Measurements from ENCODE around the gene BRIP1.
"Not testable (repeated sequence)": the region's sequence is repeated elsewhere in the genome, so short reads cannot be mapped to it uniquely, and the experiment has no call there.

BRIP1 gene

GRCh38 chr17:61736438-61736837 lies 126.9 kb downstream of the BRIP1 start:
- no peaks in the 10 kb centered on the region for H3K4me1 ChIP-seq (ENCODE audit: control insufficient read depth, insufficient read depth, low read length)
- no peaks in the 10 kb centered on the region for H3K27me3 ChIP-seq (replicated peaks; ENCODE audit: control insufficient read depth, insufficient read depth, low read length)
- H3K9me3 ChIP-seq (ENCODE audit: control insufficient read depth, low read length), result peaks cover 7% of the 10 kb centered on the region
- H3K36me3 ChIP-seq (ENCODE audit: control insufficient read depth, insufficient read depth, low read length, severe bottlenecking), result no peaks in the 10 kb centered on the region
- no peak for DNase-seq (ENCODE audit: low read depth)
- no peak overlapping the region for H3K9ac ChIP-seq (ENCODE audit: low read length)
- H3K4me3 ChIP-seq (ENCODE audit: low read length), result no peak overlapping the region

DNA sequence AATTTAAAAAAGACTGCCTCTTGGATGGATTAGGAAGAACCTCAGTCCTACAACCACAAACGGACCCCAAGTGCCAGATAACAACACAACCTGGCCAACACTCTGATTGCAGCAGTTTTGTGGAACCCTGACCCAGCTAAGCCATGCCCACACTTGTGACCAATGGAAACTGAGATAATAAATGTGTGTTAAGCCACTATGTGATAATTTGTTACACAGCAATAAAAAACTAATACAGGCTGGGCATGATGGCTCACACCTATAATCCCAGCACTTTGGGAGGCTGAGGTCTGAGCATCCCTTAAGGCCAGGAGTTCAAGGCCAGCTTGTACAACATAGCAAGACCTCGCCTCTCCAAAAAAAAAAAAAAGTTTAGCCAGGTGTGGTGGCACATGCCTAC lies 127.5 kb downstream of the BRIP1 start:
- Histone ChIP-seq H3K36me3 (ENCODE audit: control insufficient read depth, insufficient read depth, low read length, severe bottlenecking) (no peaks in the 10 kb centered on the region), H3K9me3 (ENCODE audit: control insufficient read depth, low read length) (peaks cover 7% of the 10 kb centered on the region), H3K4me1 (ENCODE audit: control insufficient read depth, insufficient read depth, low read length) (no peaks in the 10 kb centered on the region), H3K27me3 (replicated peaks; ENCODE audit: control insufficient read depth, insufficient read depth, low read length) (no peaks in the 10 kb centered on the region), H3K9ac (ENCODE audit: low read length) (no peak overlapping the region), H3K4me3 (ENCODE audit: low read length) (no peak overlapping the region)
- no peak for DNase-seq (ENCODE audit: low read depth)

DNA sequence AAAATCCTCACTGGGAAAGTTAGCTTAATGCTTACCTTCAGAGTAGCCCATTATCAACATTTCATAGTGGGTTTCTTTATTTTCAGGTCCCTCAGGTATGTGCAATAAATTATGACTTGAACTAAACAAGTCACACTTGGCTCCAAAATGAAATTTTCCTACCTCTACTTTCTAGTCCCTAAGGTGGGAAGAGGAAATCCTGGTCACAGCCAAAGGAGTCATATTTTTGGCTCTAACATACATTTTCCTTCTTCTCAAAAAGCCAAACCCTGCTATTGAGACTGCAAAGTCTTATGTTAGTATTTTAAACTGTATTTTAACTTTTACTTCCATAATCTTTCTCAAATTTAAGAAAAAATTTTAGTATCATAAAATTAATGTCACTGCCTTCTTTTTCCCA lies 128.9 kb downstream of the BRIP1 start:
- no peak overlapping the region for H3K4me3 ChIP-seq (ENCODE audit: low read length)
- DNase-seq (ENCODE audit: low read depth), result no peak
- H3K9ac ChIP-seq (ENCODE audit: low read length), result no peak overlapping the region
- H3K9me3 ChIP-seq (ENCODE audit: control insufficient read depth, low read length), result peaks cover 7% of the 10 kb centered on the region
- H3K36me3 ChIP-seq (ENCODE audit: control insufficient read depth, insufficient read depth, low read length, severe bottlenecking), result no peaks in the 10 kb centered on the region
- no peaks in the 10 kb centered on the region for H3K27me3 ChIP-seq (replicated peaks; ENCODE audit: control insufficient read depth, insufficient read depth, low read length)
- H3K4me1 ChIP-seq (ENCODE audit: control insufficient read depth, insufficient read depth, low read length), result no peaks in the 10 kb centered on the region

GRCh38 chr17:61734012-61734411 lies 129.3 kb downstream of the BRIP1 start:
- Histone ChIP-seq H3K9me3 (ENCODE audit: control insufficient read depth, low read length) (peaks cover 7% of the 10 kb centered on the region), H3K36me3 (ENCODE audit: control insufficient read depth, insufficient read depth, low read length, severe bottlenecking) (no peaks in the 10 kb centered on the region), H3K27me3 (replicated peaks; ENCODE audit: control insufficient read depth, insufficient read depth, low read length) (no peaks in the 10 kb centered on the region), H3K4me1 (ENCODE audit: control insufficient read depth, insufficient read depth, low read length) (no peaks in the 10 kb centered on the region), H3K9ac (ENCODE audit: low read length) (no peak overlapping the region), H3K4me3 (ENCODE audit: low read length) (no peak overlapping the region)
- no peak for DNase-seq (ENCODE audit: low read depth)

DNA sequence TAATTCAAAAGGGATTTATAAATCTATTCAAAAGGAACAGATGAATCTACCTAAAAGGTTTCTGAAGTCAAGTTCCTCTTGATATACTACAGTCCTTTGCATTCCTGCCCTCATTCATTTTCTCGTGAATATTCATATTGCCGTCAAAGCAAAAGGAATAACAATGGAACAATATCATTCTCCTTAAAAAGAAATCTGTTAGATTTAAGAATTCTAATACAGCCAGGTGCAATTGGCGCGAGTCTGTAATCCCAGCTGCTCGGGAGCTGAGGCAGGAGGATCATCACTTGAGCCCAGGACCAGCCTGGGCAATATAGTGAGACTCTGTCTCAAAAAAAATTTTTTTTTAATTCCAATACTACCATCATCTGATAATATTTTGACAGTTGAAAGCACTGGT lies 130.3 kb downstream of the BRIP1 start:
- Histone ChIP-seq H3K4me1 (ENCODE audit: control insufficient read depth, insufficient read depth, low read length) (no peaks in the 10 kb centered on the region), H3K4me3 (ENCODE audit: low read length) (no peak overlapping the region), H3K36me3 (ENCODE audit: control insufficient read depth, insufficient read depth, low read length, severe bottlenecking) (no peaks in the 10 kb centered on the region), H3K9me3 (ENCODE audit: control insufficient read depth, low read length) (peaks cover 7% of the 10 kb centered on the region), H3K27me3 (replicated peaks; ENCODE audit: control insufficient read depth, insufficient read depth, low read length) (no peaks in the 10 kb centered on the region), H3K9ac (ENCODE audit: low read length) (no peak overlapping the region)
- DNase-seq (ENCODE audit: low read depth), result no peak

DNA sequence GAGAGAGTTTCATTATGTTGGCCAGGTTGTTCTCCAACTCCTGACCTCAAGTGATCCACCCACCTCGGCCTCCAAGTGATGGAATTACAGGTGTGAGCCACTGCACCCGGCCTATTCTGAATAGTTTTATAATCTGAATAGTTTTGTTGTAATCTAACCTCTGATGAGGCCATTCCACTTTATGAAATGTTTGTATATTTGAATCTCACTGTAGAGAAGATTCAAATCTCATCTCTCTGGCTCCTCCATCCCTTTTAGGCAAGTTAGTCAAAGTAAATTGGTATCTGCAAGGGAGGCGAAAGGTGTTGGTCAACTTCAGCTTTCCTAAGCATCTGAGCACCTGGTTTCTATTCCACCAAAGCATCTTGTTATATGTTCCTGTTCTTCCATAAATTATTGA lies 131.2 kb downstream of the BRIP1 start:
- Histone ChIP-seq H3K4me1 (ENCODE audit: control insufficient read depth, insufficient read depth, low read length) (no peaks in the 10 kb centered on the region), H3K9me3 (ENCODE audit: control insufficient read depth, low read length) (peaks cover 3% of the 10 kb centered on the region), H3K36me3 (ENCODE audit: control insufficient read depth, insufficient read depth, low read length, severe bottlenecking) (no peaks in the 10 kb centered on the region), H3K4me3 (ENCODE audit: low read length) (no peak overlapping the region), H3K27me3 (replicated peaks; ENCODE audit: control insufficient read depth, insufficient read depth, low read length) (no peaks in the 10 kb centered on the region), H3K9ac (ENCODE audit: low read length) (no peak overlapping the region)
- DNase-seq (ENCODE audit: low read depth), result no peak

DNA sequence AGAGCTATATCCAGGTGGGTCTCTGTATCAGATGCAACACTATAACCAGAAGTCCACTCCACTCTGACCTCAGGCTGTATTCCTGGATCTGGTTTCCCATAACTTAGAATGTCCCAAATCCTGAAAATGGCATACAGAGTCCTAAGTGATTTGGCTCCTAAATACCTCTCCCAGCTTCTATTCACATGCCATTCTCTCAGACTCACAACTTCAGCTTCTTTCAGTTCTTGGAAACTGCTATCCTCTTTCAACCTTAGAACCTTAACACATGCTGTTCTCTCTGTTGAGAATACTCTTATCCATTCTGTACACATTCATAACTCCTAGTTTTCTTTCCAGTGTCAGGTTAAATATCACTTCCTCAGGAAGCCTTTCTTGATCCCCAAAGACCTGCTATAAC lies 132.0 kb downstream of the BRIP1 start:
- DNase-seq (ENCODE audit: low read depth), result peak; percentile 16
- H3K9me3 ChIP-seq (ENCODE audit: control insufficient read depth, low read length), result no peaks in the 10 kb centered on the region
- H3K27me3 ChIP-seq (replicated peaks; ENCODE audit: control insufficient read depth, insufficient read depth, low read length), result no peaks in the 10 kb centered on the region
- no peak overlapping the region for H3K9ac ChIP-seq (ENCODE audit: low read length)
- no peak overlapping the region for H3K4me3 ChIP-seq (ENCODE audit: low read length)
- H3K36me3 ChIP-seq (ENCODE audit: control insufficient read depth, insufficient read depth, low read length, severe bottlenecking), result no peaks in the 10 kb centered on the region
- no peaks in the 10 kb centered on the region for H3K4me1 ChIP-seq (ENCODE audit: control insufficient read depth, insufficient read depth, low read length)

- H3K9me3 ChIP-seq (ENCODE audit: control insufficient read depth, low read length), result no peaks in the 10 kb centered on the region
- no peaks in the 10 kb centered on the region for H3K4me1 ChIP-seq (ENCODE audit: control insufficient read depth, insufficient read depth, low read length)
- no peak for DNase-seq (ENCODE audit: low read depth)
- no peaks in the 10 kb centered on the region for H3K27me3 ChIP-seq (replicated peaks; ENCODE audit: control insufficient read depth, insufficient read depth, low read length)
- H3K4me3 ChIP-seq (ENCODE audit: low read length), result no peak overlapping the region
- H3K9ac ChIP-seq (ENCODE audit: low read length), result no peak overlapping the region
- no peaks in the 10 kb centered on the region for H3K36me3 ChIP-seq (ENCODE audit: control insufficient read depth, insufficient read depth, low read length, severe bottlenecking)
Measured at GRCh38 chr17:61729690-61730268, 133.5 kb downstream of the BRIP1 start.

- H3K36me3 ChIP-seq (ENCODE audit: control insufficient read depth, insufficient read depth, low read length, severe bottlenecking), result no peaks in the 10 kb centered on the region
- no peaks in the 10 kb centered on the region for H3K27me3 ChIP-seq (replicated peaks; ENCODE audit: control insufficient read depth, insufficient read depth, low read length)
- H3K4me1 ChIP-seq (ENCODE audit: control insufficient read depth, insufficient read depth, low read length), result no peaks in the 10 kb centered on the region
- H3K4me3 ChIP-seq (ENCODE audit: low read length), result no peak overlapping the region
- DNase-seq (ENCODE audit: low read depth), result no peak
- no peaks in the 10 kb centered on the region for H3K9me3 ChIP-seq (ENCODE audit: control insufficient read depth, low read length)
- no peak overlapping the region for H3K9ac ChIP-seq (ENCODE audit: low read length)
Measured at GRCh38 chr17:61728297-61728836, 135.0 kb downstream of the BRIP1 start.

GRCh38 chr17:61727798-61728197 lies 135.5 kb downstream of the BRIP1 start:
- not testable (repeated sequence) for H3K9me3 ChIP-seq (ENCODE audit: control insufficient read depth, low read length); H3K9ac ChIP-seq (ENCODE audit: low read length); H3K4me3 ChIP-seq (ENCODE audit: low read length); H3K4me1 ChIP-seq (ENCODE audit: control insufficient read depth, insufficient read depth, low read length); H3K27me3 ChIP-seq (replicated peaks; ENCODE audit: control insufficient read depth, insufficient read depth, low read length); DNase-seq (ENCODE audit: low read depth); H3K36me3 ChIP-seq (ENCODE audit: control insufficient read depth, insufficient read depth, low read length, severe bottlenecking)

GRCh38 chr17:61726977-61727376 lies 136.4 kb downstream of the BRIP1 start:
- Histone ChIP-seq H3K36me3 (ENCODE audit: control insufficient read depth, insufficient read depth, low read length, severe bottlenecking) (no peaks in the 10 kb centered on the region), H3K4me3 (ENCODE audit: low read length) (no peak overlapping the region), H3K9ac (ENCODE audit: low read length) (no peak overlapping the region), H3K9me3 (ENCODE audit: control insufficient read depth, low read length) (no peaks in the 10 kb centered on the region), H3K27me3 (replicated peaks; ENCODE audit: control insufficient read depth, insufficient read depth, low read length) (no peaks in the 10 kb centered on the region), H3K4me1 (ENCODE audit: control insufficient read depth, insufficient read depth, low read length) (no peaks in the 10 kb centered on the region)
- no peak for DNase-seq (ENCODE audit: low read depth)

DNA sequence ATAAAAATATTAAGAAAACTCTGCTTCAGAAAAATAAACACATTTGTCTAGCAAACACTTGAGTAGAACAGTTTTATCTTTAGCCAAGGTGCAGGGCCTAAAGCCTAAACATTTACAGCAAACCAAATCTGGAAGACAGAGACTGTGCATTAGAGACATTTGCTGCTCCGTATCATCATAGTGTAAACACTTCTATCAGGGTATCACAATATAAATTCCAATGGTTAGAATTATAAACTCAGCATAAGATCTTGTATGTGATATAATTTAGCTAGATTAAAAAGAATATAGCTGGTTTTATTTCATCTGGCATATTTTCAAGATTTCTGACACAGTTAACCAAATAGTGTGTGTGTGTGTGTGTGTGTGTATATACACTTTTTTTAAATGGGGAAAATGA lies 138.6 kb downstream of the BRIP1 start:
- Histone ChIP-seq H3K36me3 (ENCODE audit: control insufficient read depth, insufficient read depth, low read length, severe bottlenecking) (no peaks in the 10 kb centered on the region), H3K27me3 (replicated peaks; ENCODE audit: control insufficient read depth, insufficient read depth, low read length) (no peaks in the 10 kb centered on the region), H3K9me3 (ENCODE audit: control insufficient read depth, low read length) (no peaks in the 10 kb centered on the region), H3K4me1 (ENCODE audit: control insufficient read depth, insufficient read depth, low read length) (no peaks in the 10 kb centered on the region), H3K9ac (ENCODE audit: low read length) (no peak overlapping the region), H3K4me3 (ENCODE audit: low read length) (no peak overlapping the region)
- DNase-seq (ENCODE audit: low read depth), result no peak
